K562 (cell line): ENCODE data around the gene NRN1L. TPM values are rescaled to one million over a fixed set of nuclear protein-coding genes. Genes with fewer than 3 reads are reported as not detected.

Experiments used
- ATAC-seq: fragments of 200-7000 bp; cut with Tn5 transposase; 3 replicates; pipeline ENCODE4 v1.9.1; 2020; ENCODE audit warnings: moderate library complexity
- BruUV-seq: library from RNA; stranded (reverse); fragments of 400-500 nt; replicated peaks from 2 replicates; lab custom pipeline; 2021; lab: Mats Ljungman, UMichigan
- CTCF ChIA-PET: fragments of 300-600 bp; formaldehyde crosslinking; extraction: SDS; loops from one replicate; lab custom pipeline; 2021; ENCODE audit warnings: low intra/inter-chr PET ratio; lab: Yijun Ruan, JAX
- POLR2A ChIA-PET: fragments of 300-600, 350-650 bp; sonication (Branson Sonifier 250); formaldehyde crosslinking; extraction: SDS; loops from one replicate; lab custom pipeline; 2021; ENCODE audit warnings: antibody characterized with exemption, inconsistent platforms; lab: Yijun Ruan, JAX
- DNase-seq, 4 experiments: peaks; one replicate each; pipeline versions ENCODE4 v3.0.0 to v3.0.0-alpha.2; 2011 to 2018; ENCODE audit warnings: low spot score in 3 of 4, mixed read lengths in 3 of 4; ENCODE audit errors: extremely low read depth in 1 of 4
- FAIRE-seq: peaks from 2 replicates; lab custom pipeline; 2011; peaks lifted over from hg19 to GRCh38; lab: Jason Lieb, UNC
- H2AFZ ChIP-seq: 2 replicates; pipeline ENCODE4 v1.6.0; 2011; ENCODE audit warnings: low read depth, low read length, control low read depth, inconsistent platforms
- H3K27ac ChIP-seq: fragments of 200-600 bp; 3 replicates; pipeline ENCODE4 v1.8.0; 2011; ENCODE audit warnings: low read depth, mild to moderate bottlenecking, control low read depth, inconsistent platforms, low read length, moderate library complexity, mixed read lengths; ENCODE audit errors: extremely low read depth
- H3K27me3 ChIP-seq, 2 experiments: fragments of 300-600 bp in 1 of 2; 2 replicates in 1 of 2; 3 replicates in 1 of 2; pipeline versions ENCODE4 v1.6.0 to v1.8.0; 2011; ENCODE audit warnings: inconsistent platforms in 2 of 2, low read length in 2 of 2, mild to moderate bottlenecking in 1 of 2, mixed read lengths in 1 of 2, moderate library complexity in 1 of 2; ENCODE audit not compliant: control insufficient read depth in 2 of 2, insufficient read depth in 2 of 2
- H3K36me3 ChIP-seq: fragments of 300-600 bp; 3 replicates; pipeline ENCODE4 v1.8.0; 2011; ENCODE audit warnings: mild to moderate bottlenecking, low read length, inconsistent platforms; ENCODE audit not compliant: control insufficient read depth, insufficient read depth
- H3K4me1 ChIP-seq, 2 experiments: fragments of 200-600 bp in 1 of 2; replicated peaks in 1 of 2; 2 replicates in 1 of 2; 3 replicates in 1 of 2; pipeline versions ENCODE4 v1.5.1 to v1.8.0; 2011; ENCODE audit warnings: inconsistent platforms in 2 of 2, low read length in 2 of 2, mild to moderate bottlenecking in 1 of 2, mixed read lengths in 1 of 2, moderate library complexity in 1 of 2; ENCODE audit not compliant: control insufficient read depth in 2 of 2, insufficient read depth in 2 of 2
- H3K4me2 ChIP-seq: 2 replicates; pipeline ENCODE4 v1.6.1; 2011; ENCODE audit warnings: low read length, control low read depth, inconsistent platforms, mixed read lengths; ENCODE audit not compliant: insufficient read depth
- H3K4me3 ChIP-seq: fragments of 200-600 bp; sonication (generic), shearing (Covaris generic); 2 replicates; pipeline ENCODE4 v1.5.1; 2016; ENCODE audit warnings: control low read depth, inconsistent platforms
- H3K79me2 ChIP-seq: fragments of 200-600 bp; 3 replicates; pipeline ENCODE4 v1.8.0; 2011; ENCODE audit warnings: low read length, inconsistent platforms; ENCODE audit not compliant: control insufficient read depth, insufficient read depth
- H3K9ac ChIP-seq, 2 experiments: 2 replicates each; pipeline versions ENCODE4 v1.6.0 to v1.6.1; 2011; ENCODE audit warnings: low read depth in 2 of 2, low read length in 2 of 2, control low read depth in 1 of 2, inconsistent platforms in 1 of 2, mild to moderate bottlenecking in 1 of 2, mixed read lengths in 1 of 2; ENCODE audit not compliant: insufficient read depth in 1 of 2
- H3K9me1 ChIP-seq: one replicate; pipeline ENCODE4 v1.6.0; 2011; ENCODE audit warnings: inconsistent platforms, mild to moderate bottlenecking, low read length, moderate library complexity; ENCODE audit not compliant: control insufficient read depth, insufficient read depth
- H3K9me3 ChIP-seq: replicated peaks from 2 replicates; pipeline ENCODE4 v1.5.1; 2011; ENCODE audit warnings: low read depth, low read length, inconsistent platforms; ENCODE audit not compliant: control insufficient read depth, insufficient read depth
- H4K20me1 ChIP-seq: replicated peaks from 2 replicates; pipeline ENCODE4 v1.6.1; 2011; ENCODE audit warnings: low read length, inconsistent platforms, mixed read lengths; ENCODE audit not compliant: control insufficient read depth, insufficient read depth
- CREM ChIP-seq: IDR thresholded peaks from 2 replicates; pipeline ENCODE4 v1.6.1; 2014; ENCODE audit warnings: antibody characterized with exemption, low read depth
- JUNB ChIP-seq: fragments of 450-650 bp; formaldehyde crosslinking; conservative IDR thresholded peaks from 2 replicates; pipeline ENCODE4 v1.4.0; 2020; ENCODE audit warnings: mild to moderate bottlenecking
- NCOA4 ChIP-seq: fragments of 450-650 bp; IDR thresholded peaks from 2 replicates; pipeline ENCODE4 v1.6.1; 2018; ENCODE audit warnings: mild to moderate bottlenecking; ENCODE audit not compliant: partially characterized antibody
- NFYB ChIP-seq: IDR thresholded peaks from 2 replicates; pipeline ENCODE4 v1.6.1; 2011; ENCODE audit warnings: mild to moderate bottlenecking, moderate library complexity; ENCODE audit not compliant: insufficient read length; ENCODE audit errors: extremely low read depth
- NR2C2 ChIP-seq, 2 experiments: fragments of 200-800 bp in 1 of 2; sonication (Bioruptor generic) in 1 of 2; sonication (generic) in 1 of 2; formaldehyde crosslinking in 1 of 2; IDR thresholded peaks; 2 replicates each; pipeline versions ENCODE4 v1.6.1 to v1.8.0; 2016 to 2022; ENCODE audit warnings: mild to moderate bottlenecking in 1 of 2, missing compliant biosample characterization in 1 of 2, missing genetic modification characterization in 1 of 2, missing genetic modification reagents in 1 of 2
- SMAD2 ChIP-seq: fragments of 150-350 bp; IDR thresholded peaks from 2 replicates; pipeline ENCODE4 v1.6.1; 2014; ENCODE audit warnings: low read depth, mild to moderate bottlenecking, low read length
- ZNF778 ChIP-seq: fragments of 450-650 bp; formaldehyde crosslinking; IDR thresholded peaks from 2 replicates; pipeline ENCODE4 v1.4.0; 2020; ENCODE audit warnings: mild to moderate bottlenecking, moderate library complexity
- WGBS: fragments of 100-300 bp; shearing (Covaris generic); methylation state at CpG from one replicate; pipeline ENCODE4 v1.1.6; 2016; ENCODE audit warnings: low coverage, mixed read lengths; ENCODE audit not compliant: insufficient coverage; ENCODE audit errors: missing lambda C conversion rate; 5-methylcytosine and 5-hydroxymethylcytosine counted together
- in situ Hi-C: fragments of 300-500 bp; cut with MboI; formaldehyde crosslinking; loops from 4 replicates; pipeline ENCODE4 v1.15.0; 2018; ENCODE audit warnings: inconsistent platforms, mixed read lengths
- intact Hi-C: fragments of 100-400 bp; cut with micrococcal nuclease; formaldehyde crosslinking; loops from 2 replicates; pipeline ENCODE4 v1.14.2; 2022
- polyA plus RNA-seq, 8 experiments: library from polyadenylated mRNA; depleted of rRNA in 4 of 8; stranded (reverse) in 5 of 8; unstranded in 3 of 8; fragments of >200 nt; fragmentation: Nextera tagmentation in 2 of 8; fragmentation: Illumina TruSeq in 1 of 8; extraction: Ambion mirVana in 2 of 8; extraction: Trizol in 1 of 8; gene quantifications; 2 replicates each; pipeline versions ENCODE4 v1.2.1 to v1.2.3, GENCODE V29; 2011 to 2014; ENCODE audit warnings: inconsistent platforms in 1 of 8, missing spikeins in 1 of 8
- total RNA-seq, 7 experiments: library from RNA; depleted of rRNA in 6 of 7; stranded (reverse); fragments of >200 nt in 6 of 7; fragmentation: Illumina TruSeq in 2 of 7; extraction: Trizol in 2 of 7; gene quantifications; 2 replicates each; pipeline versions ENCODE4 v1.2.1 to v1.2.3, GENCODE V29; 2011 to 2021; ENCODE audit warnings: low replicate concordance in 1 of 7
- TF ChIP-seq, protein P1 (sequence below), 2 experiments: fragments of 250-450 bp in 1 of 2; fragments of 450-650 bp in 1 of 2; sonication (Bioruptor Pico) in 1 of 2; IDR thresholded peaks; 2 replicates each; pipeline versions ENCODE4 v1.6.1 to v1.8.0; 2016 to 2021; ENCODE audit warnings: mild to moderate bottlenecking in 2 of 2, moderate library complexity in 2 of 2, missing compliant biosample characterization in 1 of 2, missing genetic modification characterization in 1 of 2
- TF ChIP-seq, protein P2 (sequence below): fragments of 150-350 bp; conservative IDR thresholded peaks from 2 replicates; pipeline ENCODE4 v1.6.1; 2014; ENCODE audit warnings: low read length
- TF ChIP-seq, protein P3 (sequence below): fragments of 250-450 bp; sonication (Bioruptor Pico); IDR thresholded peaks from 2 replicates; pipeline ENCODE4 v1.5.0; 2021; ENCODE audit warnings: mild to moderate bottlenecking, moderate library complexity

The NRN1L gene
- total and polyA plus RNA-seq, 9 of the 15 experiments (the other 6 are each of a cell fraction or from before 2014, with no cell fraction given) = 0.22 to 0.86 (median 0.61) TPM; not detected in 5

DNA sequence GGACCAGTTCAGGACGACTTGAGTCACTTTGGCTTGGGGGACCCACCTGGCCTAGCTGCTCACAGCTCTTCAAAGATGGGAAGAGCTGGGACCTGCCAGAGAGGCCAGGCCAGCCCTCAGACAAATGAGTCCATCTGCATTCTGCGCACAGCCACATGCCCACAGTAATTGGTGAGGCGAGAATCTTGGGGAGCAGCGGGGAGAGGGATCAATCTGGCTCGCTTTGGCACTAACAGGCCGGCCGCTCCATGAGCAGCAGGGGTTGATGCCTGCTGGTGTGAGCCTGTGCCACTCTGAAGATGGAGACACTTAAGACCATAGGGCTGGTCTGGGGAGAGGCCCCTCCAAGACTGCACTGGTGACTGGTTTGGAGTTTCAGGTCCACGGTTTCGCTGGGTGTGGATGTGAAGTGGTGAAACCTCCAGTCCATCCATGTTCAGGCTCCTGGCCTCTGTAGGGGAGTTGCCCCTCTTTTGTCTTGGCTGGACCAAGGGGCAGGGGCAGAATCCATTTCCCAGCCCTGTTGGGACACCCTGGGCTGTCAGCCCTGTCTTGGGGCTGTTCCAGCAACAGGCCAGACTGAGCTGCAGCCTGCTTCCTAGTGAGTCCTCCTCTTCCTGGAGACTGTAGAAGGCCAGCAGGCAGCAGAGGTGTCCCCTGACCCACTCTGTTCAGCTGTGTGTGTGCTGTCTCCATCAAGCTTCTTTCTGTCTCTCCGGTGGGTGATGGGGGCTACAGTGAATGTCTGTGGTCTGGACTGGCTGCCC, 39.6 kb downstream of the NRN1L start (continued):
- TF ChIP-seq NR2C2 (CRISPR knock-in tag; IDR thresholded peaks at IDR 0.05) (no peak), NR2C2 (tag; IDR thresholded peaks at IDR 0.05) (no peak), ZNF778 (CRISPR knock-in tag) (no peak), NCOA4 (no peak)
- TF ChIP-seq, protein P1, sequence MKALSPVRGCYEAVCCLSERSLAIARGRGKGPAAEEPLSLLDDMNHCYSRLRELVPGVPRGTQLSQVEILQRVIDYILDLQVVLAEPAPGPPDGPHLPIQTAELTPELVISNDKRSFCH (CRISPR knock-in tag; IDR thresholded peaks at IDR 0.05) = no peak
- TF ChIP-seq, protein P1 (tag; IDR thresholded peaks at IDR 0.05) = no peak

DNA sequence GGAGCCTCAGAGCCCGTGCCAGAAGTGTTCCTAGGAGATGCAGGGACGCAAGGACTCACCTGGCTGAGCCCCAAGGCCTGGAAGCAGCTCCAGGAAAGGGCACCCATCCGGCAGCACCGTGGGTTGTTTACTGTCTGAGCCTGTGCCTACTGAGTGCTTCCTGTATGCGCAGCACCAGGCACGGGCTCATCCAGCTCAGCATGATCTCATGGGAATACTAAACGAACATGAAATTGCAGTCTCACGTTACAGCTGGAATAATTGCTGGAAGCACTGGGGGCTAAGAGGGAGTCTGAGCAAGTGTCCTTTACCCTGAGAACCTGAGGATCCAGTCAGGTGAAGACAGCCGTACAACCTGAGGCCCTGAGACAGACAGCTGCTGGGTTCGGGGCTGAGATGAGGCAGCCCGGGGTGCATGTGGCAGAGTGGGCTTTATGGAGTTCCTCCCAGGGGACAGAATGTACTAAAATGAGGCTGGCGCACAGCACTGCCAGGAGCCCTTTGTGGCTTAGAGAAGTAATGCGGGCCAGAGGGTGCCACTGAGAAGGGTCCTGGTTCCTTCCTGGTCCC, 41.6 kb downstream of the NRN1L start:
- Histone ChIP-seq H4K20me1 (peaks cover 22% of the 10 kb centered on the region), H3K4me2 (no peak overlapping the region), H3K4me1 (peaks cover 13 to 37% of the 10 kb centered on the region in 2 experiments), H3K4me3 (no peak overlapping the region), H3K79me2 (no peaks in the 10 kb centered on the region), H3K27me3 (no peaks in the 10 kb centered on the region), H3K9ac (peak overlapping the region in 1 of 2 experiments; percentile 15; a peak in 1 of 4 replicates), H3K9me1 (peaks cover 3% of the 10 kb centered on the region), H3K36me3 (peaks cover 11% of the 10 kb centered on the region; the same call in 1 of the 3 replicates), H2AFZ (no peak overlapping the region), H3K27ac (no peak overlapping the region), H3K9me3 (no peaks in the 10 kb centered on the region)
- WGBS = 51% methylated on average over 13 of the region's 13 CpGs
- BruUV-seq = no TSS peak
- no peak for TF ChIP-seq SMAD2
- TF ChIP-seq JUNB = no peak
- TF ChIP-seq, protein P2, sequence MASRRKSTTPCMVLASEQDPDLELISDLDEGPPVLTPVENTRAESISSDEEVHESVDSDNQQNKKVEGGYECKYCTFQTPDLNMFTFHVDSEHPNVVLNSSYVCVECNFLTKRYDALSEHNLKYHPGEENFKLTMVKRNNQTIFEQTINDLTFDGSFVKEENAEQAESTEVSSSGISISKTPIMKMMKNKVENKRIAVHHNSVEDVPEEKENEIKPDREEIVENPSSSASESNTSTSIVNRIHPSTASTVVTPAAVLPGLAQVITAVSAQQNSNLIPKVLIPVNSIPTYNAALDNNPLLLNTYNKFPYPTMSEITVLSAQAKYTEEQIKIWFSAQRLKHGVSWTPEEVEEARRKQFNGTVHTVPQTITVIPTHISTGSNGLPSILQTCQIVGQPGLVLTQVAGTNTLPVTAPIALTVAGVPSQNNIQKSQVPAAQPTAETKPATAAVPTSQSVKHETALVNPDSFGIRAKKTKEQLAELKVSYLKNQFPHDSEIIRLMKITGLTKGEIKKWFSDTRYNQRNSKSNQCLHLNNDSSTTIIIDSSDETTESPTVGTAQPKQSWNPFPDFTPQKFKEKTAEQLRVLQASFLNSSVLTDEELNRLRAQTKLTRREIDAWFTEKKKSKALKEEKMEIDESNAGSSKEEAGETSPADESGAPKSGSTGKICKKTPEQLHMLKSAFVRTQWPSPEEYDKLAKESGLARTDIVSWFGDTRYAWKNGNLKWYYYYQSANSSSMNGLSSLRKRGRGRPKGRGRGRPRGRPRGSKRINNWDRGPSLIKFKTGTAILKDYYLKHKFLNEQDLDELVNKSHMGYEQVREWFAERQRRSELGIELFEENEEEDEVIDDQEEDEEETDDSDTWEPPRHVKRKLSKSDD = no peak
- TF ChIP-seq NFYB = no peak
- TF ChIP-seq, protein P3, sequence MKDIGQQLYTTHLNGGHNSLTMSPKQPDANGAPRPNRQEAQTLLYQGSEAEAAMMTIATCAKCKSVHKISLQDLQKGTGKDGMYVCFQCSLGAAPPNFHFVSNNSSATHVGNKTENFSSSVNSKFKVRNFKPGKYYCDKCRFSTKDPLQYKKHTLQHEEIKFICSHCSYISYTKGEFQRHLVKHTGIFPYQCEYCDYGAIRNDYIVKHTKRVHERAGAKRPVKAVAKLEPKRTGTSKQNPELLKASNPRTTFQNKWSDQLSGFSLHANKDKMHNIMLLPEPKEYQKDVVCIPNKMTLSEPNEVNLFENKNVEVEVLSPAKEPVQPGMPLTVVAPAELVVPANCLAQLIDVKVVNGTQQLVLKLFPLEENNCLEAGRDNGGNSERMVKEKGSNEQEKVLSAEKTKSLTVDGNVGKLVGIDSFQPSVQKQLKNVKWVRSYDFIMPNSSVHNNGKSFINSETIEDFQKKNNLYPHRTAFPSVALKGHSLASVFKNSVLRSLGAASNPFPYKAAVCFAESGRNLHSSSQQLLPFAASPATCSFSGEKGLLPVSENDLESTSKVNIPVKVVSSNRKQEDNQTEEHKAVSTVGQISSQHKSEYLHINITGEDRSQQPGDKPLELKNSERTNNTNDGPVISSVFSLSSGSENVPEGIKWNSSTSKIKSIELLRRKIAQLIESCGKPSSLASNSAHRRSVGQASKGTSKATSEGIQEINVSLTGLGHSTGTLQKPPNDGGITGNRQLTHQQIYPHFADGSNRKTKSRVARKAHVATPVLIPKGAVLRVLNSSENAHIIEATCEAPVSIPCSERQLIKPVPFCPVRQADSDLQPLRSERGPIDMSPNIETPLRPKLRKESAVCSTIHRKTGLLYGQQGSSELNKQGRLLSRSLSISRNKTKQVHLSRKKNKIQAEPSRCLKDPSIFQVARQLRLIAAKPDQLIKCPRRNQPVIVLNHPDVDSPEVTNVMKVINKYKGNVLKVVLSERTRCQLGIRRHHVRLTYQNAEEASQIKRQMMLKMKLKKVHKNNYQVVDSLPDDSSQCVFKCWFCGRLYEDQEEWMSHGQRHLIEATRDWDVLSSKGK (CRISPR knock-in tag) = no peak
- TF ChIP-seq CREM = no peak
- FAIRE-seq = no peak
- ChIA-PET CTCF (interaction anchor here (0.6 to 1.7 kb wide), 5 partner anchors 41 to 254 kb away, joined by 3 to 6 read pairs (median 4); partner anchors contain the start of gene NRN1L), POLR2A (interaction anchor here (0.7 to 1.0 kb wide), 3 partner anchors 10 to 32 kb away, joined by 3 read pairs; no protein-coding TSS in a partner anchor)
- no peak for ATAC-seq
- intact Hi-C loops (no loop called here), in situ Hi-C loops (loop anchor here (5.0 to 10.0 kb wide), 3 partner anchors 109 to 401 kb away; partner anchors contain the start of genes C16orf86, ENKD1 and RIPOR1)
- no peak for DNase-seq
